HL-60 (cell line): ENCODE results near the gene CCDC187.

Source experiments
- POLR2AphosphoS5 ChIP-seq: IDR thresholded peaks from 2 replicates; pipeline ENCODE4 v1.6.1; 2012; ENCODE audit warnings: low read depth
- TF ChIP-seq, protein P1 (sequence below): IDR thresholded peaks from one replicate; pipeline ENCODE4 v1.5.1; 2011; ENCODE audit warnings: low read length, control low read depth, inconsistent platforms; ENCODE audit not compliant: insufficient read depth

DNA sequence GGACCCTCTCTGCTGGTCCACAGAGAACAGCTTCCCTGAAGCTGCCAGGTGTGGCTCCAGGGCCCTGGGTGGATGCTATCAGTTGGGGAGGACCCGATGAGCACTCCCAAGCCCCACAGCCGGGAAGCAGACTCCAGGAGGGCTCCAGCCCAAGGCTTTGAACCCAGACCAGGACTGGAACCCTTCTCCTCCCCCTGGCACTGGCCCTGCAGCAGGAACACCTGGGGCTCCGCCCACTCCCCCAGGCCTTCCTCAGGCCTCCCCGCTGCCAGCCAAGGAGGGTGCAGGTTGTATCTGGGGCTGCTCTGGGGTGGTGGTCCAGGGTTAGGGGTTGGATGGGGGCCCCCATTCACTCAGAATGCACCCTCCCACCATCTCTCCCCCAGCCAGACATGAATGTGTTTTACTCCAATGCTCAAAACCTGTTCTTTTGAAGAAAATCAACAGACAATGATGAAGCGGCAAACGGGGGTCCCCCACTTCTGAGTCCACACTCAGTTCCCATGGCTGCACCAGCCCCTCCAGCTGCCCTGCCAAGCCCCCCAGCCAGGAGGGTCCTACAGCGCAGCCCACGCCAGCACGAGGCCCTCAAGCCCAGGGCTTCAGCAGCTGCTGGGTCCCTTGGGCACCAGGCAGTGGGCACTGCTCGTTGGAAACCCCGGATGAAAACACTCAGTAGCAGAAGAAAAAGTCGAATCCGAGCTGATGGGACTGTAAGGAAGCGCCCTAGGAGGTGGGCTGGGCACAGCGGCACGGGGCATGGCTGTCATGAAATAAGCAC, 23.2 kb downstream of the CCDC187 start:
- TF ChIP-seq, protein P1, sequence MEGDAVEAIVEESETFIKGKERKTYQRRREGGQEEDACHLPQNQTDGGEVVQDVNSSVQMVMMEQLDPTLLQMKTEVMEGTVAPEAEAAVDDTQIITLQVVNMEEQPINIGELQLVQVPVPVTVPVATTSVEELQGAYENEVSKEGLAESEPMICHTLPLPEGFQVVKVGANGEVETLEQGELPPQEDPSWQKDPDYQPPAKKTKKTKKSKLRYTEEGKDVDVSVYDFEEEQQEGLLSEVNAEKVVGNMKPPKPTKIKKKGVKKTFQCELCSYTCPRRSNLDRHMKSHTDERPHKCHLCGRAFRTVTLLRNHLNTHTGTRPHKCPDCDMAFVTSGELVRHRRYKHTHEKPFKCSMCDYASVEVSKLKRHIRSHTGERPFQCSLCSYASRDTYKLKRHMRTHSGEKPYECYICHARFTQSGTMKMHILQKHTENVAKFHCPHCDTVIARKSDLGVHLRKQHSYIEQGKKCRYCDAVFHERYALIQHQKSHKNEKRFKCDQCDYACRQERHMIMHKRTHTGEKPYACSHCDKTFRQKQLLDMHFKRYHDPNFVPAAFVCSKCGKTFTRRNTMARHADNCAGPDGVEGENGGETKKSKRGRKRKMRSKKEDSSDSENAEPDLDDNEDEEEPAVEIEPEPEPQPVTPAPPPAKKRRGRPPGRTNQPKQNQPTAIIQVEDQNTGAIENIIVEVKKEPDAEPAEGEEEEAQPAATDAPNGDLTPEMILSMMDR: no peak
- TF ChIP-seq POLR2AphosphoS5: no peak
